Endometrium (tissue), 2 donors: ENCODE results near the gene FUCA1.
"Not testable (repeated sequence)": the region's sequence is repeated elsewhere in the genome, so short reads cannot be mapped to it uniquely, and the experiment has no call there.

Experiments used
- FAIRE-seq: peaks from 2 replicates; lab custom pipeline; 2012; peaks lifted over from hg19 to GRCh38; lab: Jason Lieb, UNC
- donor health status: control.
- donor health status: control.

The FUCA1 gene

GRCh38 chr1:23895993-23896392 is 27.9 kb upstream of the FUCA1 start:
- no peak for FAIRE-seq

GRCh38 chr1:23895082-23895481 is 27.0 kb upstream of the FUCA1 start:
- no peak for FAIRE-seq

- FAIRE-seq = no peak
These were observed 21.0 kb upstream of the FUCA1 start for GRCh38 chr1:23889074-23889473.

- no peak for FAIRE-seq
These were observed 17.1 kb upstream of the FUCA1 start for GRCh38 chr1:23885222-23885621.

GRCh38 chr1:23882746-23883145 is 14.7 kb upstream of the FUCA1 start:
- no peak for FAIRE-seq

- FAIRE-seq = no peak
These were observed 11.7 kb upstream of the FUCA1 start for GRCh38 chr1:23879809-23880208.

GRCh38 chr1:23878668-23879067 is 10.6 kb upstream of the FUCA1 start:
- no peak for FAIRE-seq

- no peak for FAIRE-seq
These were observed 7.3 kb upstream of the FUCA1 start for GRCh38 chr1:23875382-23875781.

DNA sequence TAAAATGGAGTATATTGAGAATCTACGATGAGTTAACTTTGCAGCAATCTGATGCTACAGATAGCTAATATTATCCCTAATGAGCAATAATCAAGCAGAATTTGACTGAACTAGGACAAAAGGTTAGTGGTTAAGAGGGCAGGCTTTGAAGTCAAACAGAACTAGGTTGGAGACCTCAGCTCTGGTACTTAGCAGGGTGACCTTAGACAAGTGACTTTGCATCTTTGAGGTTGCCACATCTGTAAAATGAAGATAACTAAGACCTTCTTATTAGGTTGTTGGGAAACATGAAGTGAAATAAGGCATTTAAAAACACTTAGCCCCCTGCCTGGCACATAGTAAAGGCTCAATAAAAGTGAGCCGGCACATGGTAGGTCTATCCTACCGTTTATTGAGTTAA is 4.3 kb upstream of the FUCA1 start:
- no peak for FAIRE-seq

- no peak for FAIRE-seq
These were observed 961 bp upstream of the FUCA1 start for GRCh38 chr1:23869051-23869450.

GRCh38 chr1:23868557-23869016 is 497 bp upstream of the FUCA1 start:
- no peak for FAIRE-seq

GRCh38 chr1:23867542-23867894 is 572 bp downstream of the FUCA1 start:
- FAIRE-seq = no peak

DNA sequence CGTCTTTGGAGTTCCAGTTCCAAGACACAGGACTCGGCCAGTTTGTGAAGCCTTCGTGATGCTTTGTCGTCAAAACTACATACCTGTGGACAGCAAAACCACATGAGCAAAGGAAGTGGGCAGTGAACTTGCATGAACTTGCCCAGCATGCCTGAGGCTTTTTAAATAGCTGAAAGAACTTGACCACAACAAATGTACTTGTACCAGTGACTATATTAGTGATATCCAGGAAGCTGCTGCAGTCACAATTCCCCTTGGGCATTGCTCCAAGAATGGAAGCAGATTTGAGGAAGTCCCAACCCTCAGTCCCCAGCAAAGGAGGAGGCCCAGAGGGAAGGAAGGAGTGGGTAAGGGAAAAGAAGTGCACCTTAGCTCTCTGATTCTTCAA is 2.6 kb downstream of the FUCA1 start:
- no peak for FAIRE-seq

DNA sequence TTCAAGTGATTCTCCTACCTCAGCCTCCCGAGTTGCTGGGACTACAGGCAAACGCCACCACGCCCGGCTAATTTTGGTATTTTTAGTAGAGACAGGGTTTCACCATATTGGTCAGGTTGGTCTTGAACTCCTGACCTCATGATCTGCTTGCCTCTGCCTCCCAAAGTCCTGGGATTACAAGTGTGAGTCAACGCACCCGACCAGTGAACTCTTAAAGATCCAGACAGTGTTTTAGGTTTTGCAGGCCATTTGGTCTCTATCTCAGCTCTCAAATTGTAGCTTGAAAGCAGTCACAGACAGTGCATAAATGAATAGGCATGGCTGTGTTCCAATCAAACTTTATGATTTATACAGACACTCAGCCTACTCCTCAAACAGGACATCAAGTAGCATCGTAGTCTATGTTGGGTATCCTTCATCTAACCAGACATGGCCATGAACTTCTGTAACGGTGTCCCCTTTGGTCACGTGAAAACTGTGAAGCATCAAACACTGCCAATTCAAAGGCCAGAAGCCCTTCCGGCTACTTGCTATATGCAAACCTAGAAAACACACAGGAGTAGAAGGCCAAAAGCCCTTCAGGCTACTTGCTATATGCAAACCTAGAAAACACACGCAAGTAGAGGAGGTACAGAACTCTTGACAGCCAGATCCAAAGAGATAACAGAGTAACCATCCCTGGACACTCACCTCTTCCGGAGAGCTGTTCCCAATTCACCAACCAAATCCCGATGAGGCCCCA is 3.1 kb downstream of the FUCA1 start:
- no peak for FAIRE-seq

DNA sequence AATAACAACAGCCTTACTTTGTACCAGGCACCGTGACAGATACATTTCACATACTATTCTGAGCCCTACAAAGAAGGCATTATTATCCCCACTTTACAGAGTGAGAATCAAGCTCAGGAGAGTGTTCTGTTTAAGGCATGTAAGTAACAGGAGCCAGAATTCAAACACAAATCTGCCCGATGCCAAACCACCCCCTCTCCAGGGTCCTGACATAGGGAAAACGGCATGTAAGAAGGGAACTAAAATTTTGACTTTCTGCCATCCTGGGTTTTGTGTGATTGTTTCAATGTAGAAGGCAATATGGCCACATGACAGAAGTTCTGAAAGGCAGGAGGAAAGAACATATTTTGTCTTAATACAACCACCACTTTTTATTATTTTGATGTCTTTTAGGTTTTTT is 5.5 kb downstream of the FUCA1 start:
- no peak for FAIRE-seq

DNA sequence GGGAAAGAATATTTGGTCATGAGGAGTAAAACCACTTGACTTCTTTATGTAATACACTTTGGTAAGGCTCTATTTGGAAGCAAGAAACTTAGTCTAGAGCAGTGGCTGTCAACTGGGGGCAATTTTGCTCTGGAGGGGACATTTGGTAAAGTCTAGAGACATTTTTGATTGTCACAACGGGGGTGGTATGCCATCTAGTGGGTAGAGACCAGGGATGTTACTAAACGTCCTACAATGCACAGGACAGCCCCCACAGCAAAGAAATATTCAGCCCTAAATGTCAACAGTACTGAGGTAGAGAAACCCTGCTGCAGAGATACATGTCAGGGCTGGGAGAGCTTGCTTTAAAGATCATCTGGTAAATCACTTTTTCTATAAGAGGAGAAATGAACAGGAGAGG is 13.5 kb downstream of the FUCA1 start:
- no peak for FAIRE-seq

DNA sequence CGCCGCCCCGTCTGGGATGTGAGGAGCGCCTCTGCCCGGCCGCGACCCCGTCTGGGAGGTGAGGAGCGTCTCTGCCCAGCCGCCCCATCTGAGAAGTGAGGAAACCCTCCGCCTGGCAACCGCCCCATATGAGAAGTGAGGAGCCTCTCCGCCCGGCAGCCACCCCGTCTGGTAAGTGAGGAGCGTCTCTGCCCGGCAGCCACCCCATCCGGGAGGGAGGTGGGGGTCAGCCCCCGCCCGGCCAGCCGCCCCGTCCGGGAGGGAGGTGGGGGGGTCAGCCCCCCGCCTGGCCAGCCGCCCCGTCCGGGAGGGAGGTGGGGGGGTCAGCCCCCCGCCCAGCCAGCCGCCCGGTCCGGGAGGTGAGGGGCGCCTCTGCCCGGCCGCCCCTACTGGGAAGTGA is 15.0 kb downstream of the FUCA1 start:
- not testable (repeated sequence) for FAIRE-seq

- not testable (repeated sequence) for FAIRE-seq
These were observed 16.7 kb downstream of the FUCA1 start for GRCh38 chr1:23851406-23851805.

DNA sequence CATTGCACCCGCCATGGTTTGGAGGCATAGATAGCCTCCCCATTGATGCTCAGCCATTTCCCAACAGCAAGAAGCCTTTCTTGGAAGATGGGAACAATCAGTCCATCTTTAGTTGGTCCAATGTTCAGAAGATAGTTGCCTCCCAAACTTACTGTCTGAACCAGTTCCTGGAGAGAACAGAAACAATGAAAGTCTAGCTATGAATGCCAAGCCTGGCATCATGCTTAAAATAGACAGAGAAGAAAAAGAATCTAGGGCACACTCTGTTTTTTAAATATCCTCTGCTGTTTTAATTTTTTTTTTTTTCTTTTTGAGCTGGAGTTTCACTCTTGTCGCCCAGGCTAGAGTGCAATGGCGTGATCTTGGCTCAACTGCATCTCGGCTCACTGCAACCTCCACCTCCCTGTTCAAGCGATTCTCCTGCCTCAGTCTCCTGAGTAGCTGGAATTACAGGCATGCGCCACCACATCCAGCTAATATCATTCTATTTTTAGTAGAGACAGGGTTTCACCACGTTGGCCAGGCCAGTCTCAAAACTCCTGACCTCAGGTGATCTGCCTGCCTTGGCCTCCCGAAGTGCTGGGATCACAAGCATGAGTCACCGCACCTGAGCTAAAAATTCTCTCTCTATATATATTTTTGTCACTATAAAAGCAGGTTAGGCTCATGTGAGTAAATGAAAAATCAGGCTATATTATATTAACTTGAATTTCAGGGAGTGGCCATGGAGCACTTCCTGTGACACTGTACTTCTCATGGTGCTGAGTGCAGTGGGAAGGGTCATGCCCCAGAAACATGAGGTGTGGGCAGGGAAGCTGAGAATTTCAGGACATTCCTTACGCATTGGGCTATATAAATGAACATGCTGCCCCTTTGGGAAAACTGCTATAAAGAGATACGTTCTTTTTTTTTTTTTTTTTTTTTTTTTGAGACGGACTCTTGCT is 19.1 kb downstream of the FUCA1 start:
- FAIRE-seq = no peak

GRCh38 chr1:23847482-23848095 is 20.5 kb downstream of the FUCA1 start:
- FAIRE-seq = not testable (repeated sequence)

DNA sequence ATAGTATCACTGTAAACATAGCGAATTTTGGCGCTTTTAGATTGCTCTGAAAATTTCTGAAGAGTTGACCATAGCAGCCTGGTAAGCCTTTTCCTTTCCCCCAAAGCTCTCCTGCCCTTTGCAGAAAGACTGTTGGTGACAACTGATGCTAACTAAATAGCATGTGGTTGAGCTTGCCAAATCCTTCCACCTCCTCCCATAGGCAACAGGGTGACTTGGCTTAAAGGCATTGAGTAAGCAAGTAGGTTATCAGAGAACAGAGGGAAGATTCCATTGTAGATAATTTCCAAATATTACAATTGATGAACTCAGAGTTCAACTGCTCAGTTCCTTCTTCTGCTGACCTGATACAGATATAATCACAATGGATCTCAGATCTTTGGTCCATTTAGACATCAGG is 22.9 kb downstream of the FUCA1 start:
- no peak for FAIRE-seq

DNA sequence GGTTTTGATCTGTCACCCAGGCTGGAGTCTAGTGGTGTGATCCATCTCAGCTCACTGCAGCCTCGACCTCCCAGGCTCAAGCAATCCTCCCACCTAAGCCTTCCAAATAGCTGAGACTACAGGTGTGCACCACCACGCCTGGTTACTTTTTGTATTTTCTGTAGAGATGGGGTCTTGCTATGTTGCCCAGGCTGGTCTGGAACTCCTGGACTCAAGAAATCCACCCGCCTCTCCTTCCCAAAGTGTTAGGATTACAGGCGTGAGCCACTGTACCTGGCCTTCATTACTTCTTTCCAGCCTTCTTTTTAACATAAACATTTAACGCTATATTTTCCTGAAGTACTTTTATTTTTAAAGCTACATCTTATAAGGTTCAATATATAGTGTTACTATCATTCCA is 24.4 kb downstream of the FUCA1 start:
- no peak for FAIRE-seq

DNA sequence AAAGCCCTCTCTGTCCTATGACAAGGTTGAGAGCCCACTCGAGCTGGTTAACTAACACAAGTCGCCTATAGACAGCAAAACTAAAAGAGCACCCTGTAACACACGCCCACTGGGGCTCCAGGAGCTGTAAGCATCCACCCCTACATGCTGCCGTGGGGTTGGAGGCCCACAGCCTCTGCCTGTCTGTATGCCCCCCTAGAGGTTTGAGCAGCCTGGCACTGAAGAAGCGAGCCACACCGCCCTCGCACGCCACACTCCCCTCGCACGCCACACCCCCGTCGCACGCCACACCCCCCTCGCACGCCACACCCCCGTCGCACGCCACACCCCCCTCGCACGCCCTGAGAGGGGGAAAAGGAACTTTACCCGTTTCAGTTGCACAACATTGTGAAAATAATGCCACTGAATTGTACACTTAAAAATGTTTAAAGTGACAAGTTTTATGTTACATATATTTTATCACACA is 29.7 kb downstream of the FUCA1 start:
- no peak for FAIRE-seq
